IPS-NIHi7 (cell line): ENCODE measurements around the gene METTL27.
A peak's percentile ranks its signal among the peaks of the same experiment; 100 is the strongest.
"Not testable (repeated sequence)": the region's sequence is repeated elsewhere in the genome, so short reads cannot be mapped to it uniquely, and the experiment has no call there.

Source experiments
- DNase-seq: peaks from one replicate; pipeline ENCODE4 v3.0.0; 2012; ENCODE audit warnings: mixed read lengths; ENCODE audit errors: extremely low spot score

Gene METTL27

GRCh38 chr7:73839290-73839689, 3.0 kb downstream of the METTL27 start:
- no peak for DNase-seq

- DNase-seq: no peak
Observed at GRCh38 chr7:73838642-73839041, 3.7 kb downstream of the METTL27 start.

DNA sequence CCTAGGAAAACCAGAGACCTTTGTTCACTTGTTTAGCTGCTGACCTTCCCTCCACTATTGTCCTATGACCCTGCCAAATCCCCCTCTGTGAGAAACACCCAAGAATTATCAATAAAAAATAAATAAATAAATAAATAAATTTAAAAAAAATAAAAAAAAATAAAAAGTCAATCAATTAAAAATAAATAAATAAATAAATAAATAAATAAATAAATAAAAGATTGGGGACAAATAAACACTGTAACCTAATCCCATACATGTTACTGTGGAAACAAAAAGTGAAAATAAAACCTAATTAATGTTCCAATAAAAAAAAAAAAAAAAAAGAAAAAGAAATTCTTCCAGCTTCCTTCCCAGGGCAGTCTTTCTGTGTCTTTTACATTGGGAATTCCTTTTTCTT, 5.1 kb downstream of the METTL27 start:
- DNase-seq: not testable (repeated sequence)

- DNase-seq: no peak
Observed at GRCh38 chr7:73834626-73835191, 7.6 kb downstream of the METTL27 start.

DNA sequence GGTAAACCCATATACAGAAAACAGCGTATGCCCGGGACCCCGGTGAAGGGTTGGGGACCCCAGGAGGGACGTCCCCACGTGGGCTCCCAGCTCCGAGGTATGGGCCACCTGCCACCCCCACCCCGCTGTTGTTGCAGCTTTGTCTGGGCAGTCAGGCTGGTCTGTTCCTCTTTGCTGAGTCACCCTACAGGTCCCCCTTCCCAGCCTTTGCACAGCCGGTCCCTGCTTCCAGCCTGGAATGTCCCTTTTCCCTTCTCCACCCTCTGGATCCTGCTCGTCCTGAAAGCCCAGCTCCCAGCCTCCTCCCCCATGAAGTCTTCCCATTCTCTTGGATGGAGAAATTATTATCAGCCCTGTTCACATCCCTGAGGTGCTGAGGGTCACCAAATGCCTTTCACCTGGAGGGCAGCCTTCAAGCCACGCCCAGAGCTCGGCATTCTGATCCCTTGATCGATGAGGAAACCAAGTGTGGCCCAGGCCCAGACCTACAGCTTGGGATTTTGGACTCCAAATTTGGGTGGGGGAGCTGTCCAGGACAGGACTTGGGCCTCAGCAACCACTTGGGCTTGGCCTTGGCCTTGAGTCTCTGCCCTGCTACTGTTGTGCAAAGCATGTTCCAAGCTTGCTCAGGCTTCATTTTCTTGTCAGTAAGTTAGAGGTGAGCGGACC, 8.9 kb downstream of the METTL27 start:
- no peak for DNase-seq

GRCh38 chr7:73832806-73833205, 9.5 kb downstream of the METTL27 start:
- DNase-seq: no peak

DNA sequence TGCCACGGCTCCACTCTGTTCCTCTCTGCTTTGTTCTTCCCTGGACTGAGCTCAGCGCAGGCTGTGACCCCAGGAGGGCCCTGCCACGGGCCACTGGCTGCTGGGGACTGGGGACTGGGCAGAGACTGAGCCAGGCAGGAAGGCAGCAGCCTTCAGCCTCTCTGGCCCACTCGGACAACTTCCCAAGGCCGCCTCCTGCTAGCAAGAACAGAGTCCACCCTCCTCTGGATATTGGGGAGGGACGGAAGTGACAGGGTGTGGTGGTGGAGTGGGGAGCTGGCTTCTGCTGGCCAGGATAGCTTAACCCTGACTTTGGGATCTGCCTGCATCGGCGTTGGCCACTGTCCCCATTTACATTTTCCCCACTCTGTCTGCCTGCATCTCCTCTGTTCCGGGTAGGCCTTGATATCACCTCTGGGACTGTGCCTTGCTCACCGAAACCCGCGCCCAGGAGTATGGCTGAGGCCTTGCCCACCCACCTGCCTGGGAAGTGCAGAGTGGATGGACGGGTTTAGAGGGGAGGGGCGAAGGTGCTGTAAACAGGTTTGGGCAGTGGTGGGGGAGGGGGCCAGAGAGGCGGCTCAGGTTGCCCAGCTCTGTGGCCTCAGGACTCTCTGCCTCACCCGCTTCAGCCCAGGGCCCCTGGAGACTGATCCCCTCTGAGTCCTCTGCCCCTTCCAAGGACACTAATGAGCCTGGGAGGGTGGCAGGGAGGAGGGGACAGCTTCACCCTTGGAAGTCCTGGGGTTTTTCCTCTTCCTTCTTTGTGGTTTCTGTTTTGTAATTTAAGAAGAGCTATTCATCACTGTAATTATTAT, 10.3 kb downstream of the METTL27 start:
- DNase-seq: peak; percentile 76

- DNase-seq: no peak
Observed at GRCh38 chr7:73831584-73831833, 10.8 kb downstream of the METTL27 start.

DNA sequence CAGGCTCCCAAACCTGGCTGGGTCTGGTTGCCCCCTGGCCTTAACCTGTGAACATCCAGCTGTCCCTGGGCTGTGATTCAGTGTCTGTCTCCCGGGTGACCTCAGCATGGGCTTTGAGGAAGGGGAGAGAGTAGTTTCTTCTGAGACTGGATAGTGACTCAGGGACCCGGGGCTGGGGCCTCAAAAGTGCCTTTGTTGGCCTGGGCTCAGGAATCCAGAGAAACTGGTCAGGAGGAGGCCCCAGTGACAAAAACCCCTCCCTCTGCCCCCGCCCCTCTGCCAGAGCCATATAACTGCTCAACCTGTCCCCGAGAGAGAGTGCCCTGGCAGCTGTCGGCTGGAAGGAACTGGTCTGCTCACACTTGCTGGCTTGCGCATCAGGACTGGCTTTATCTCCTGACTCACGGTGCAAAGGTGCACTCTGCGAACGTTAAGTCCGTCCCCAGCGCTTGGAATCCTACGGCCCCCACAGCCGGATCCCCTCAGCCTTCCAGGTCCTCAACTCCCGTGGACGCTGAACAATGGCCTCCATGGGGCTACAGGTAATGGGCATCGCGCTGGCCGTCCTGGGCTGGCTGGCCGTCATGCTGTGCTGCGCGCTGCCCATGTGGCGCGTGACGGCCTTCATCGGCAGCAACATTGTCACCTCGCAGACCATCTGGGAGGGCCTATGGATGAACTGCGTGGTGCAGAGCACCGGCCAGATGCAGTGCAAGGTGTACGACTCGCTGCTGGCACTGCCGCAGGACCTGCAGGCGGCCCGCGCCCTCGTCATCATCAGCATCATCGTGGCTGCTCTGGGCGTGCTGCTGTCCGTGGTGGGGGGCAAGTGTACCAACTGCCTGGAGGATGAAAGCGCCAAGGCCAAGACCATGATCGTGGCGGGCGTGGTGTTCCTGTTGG, 11.4 kb downstream of the METTL27 start, which contains the start of gene CLDN4:
TSS of gene CLDN4 (plus strand) at position 316 of the 903 bp plus-strand sequence. CDS start at position 522, 206 bp downstream.
- DNase-seq: peak; percentile 54

DNA sequence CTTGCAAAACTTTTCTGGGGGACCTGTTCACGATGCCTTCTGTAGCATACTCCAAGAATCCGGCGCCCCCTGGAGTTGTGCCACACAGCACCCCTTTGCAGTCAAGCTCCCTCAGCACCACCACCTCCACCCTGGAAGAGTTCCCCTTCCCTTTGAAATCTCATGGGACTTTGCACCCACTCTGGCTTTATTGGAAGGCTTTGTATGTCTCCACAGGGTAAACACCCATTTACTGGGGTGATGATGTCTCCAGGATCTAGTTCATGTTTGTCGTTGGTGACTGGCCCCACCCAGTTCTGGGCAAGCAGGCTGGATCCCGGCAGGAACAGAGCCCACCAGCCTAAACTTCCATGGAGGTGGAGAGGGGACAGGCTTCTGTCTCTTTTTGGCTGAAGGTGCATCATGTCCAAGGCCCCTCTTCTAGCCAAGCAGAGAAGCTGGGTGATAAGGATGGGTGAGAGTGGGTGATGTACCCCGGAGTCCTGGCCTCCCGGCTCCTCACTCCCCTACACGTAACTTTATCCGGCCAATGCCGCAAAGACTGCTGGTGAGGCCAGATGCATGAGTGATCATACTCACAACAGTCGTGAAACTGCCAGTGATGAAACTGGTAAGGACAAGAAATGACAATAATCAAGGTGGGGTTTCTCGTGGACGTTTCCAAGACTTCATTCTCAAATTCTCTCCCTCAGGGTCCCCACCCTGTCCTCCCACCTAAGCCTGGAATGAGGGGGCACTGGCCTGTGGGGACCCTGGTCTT, 12.2 kb downstream of the METTL27 start:
- DNase-seq: no peak

DNA sequence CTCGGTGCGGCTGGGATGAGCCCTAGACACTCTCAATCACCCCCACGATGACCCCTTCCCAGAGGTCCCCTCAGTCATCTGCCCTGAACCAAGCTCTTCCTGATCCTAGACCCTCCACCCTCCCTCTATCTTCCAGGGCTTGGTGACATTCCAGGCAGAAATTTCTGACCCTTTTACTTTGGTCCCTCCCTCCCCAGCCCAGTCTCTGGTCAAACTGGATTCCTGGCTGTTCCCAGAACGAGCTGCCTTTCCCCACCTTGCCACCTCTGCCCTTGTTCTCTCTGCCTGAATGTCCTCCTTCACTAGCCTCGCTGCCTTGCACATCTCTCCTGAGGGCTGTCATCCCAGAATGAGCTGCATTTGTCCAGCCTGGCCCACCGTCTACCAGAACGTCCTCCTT, 12.8 kb downstream of the METTL27 start:
- no peak for DNase-seq

DNA sequence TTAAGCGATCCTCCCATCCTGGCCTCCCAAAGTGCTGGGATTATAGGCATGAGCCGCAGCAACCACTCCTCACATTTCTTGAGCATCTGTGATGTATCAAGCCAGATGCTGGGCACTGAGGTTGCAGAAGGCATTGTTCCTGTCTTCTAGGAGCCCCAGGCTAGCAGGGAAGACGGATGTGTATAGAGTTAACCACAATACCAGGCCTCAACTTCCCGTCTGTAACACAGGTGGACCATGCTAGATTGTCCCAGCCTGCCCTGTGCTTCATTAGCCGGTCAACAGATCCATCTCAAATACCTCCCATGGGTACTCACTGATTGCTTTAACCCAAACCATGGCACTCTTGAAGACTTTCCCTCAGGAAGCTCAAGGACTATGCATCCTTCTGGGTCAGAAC, 13.3 kb downstream of the METTL27 start:
- DNase-seq: no peak

GRCh38 chr7:73828107-73828803, 14.1 kb downstream of the METTL27 start:
- no peak for DNase-seq

DNA sequence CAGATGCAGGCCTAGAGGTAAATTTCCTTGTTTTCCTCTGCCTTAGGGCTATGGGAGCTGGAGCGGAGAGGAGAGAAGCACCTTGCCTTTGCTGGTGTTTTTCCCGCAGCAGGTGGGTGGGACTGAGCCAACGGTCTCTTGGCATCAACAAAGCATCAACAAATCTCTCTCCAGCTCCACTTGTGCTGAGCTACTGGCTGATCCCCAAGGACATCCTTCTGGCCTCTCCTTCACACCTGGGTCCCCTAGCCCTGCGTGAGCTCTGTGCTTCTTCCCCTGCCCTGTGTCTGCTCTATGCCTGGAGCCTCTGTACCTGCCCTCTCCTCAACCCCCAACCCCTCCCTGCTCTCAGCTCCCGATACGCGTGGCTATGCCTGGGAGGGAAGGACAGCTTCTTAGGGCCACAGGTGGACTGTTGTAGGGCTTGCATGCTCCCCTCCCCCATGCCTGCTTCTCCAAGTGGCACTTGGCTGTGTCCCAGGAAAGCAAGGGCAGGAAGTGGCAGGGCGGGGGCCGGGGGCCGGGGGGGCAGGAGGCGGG, 14.7 kb downstream of the METTL27 start:
- DNase-seq: no peak

- DNase-seq: no peak
Observed at GRCh38 chr7:73824986-73825385, 17.3 kb downstream of the METTL27 start.

- DNase-seq: no peak
Observed at GRCh38 chr7:73823873-73824592, 18.3 kb downstream of the METTL27 start.

- no peak for DNase-seq
Observed at GRCh38 chr7:73823257-73823656, 19.1 kb downstream of the METTL27 start.

GRCh38 chr7:73822319-73823173, 19.8 kb downstream of the METTL27 start:
- peak; percentile 36 for DNase-seq
